Panc1 (cell line): Measurements from ENCODE around the gene TRMT61A. TPM values are rescaled to one million over a fixed set of nuclear protein-coding genes. Genes with fewer than 3 reads are reported as not detected.

Source experiments
- ATAC-seq: fragments of 200-7000 bp; cut with Tn5 transposase; 2 replicates; pipeline ENCODE4 v1.9.1; 2020; ENCODE audit warnings: mild to moderate bottlenecking, moderate library complexity
- BruUV-seq: library from RNA; stranded (reverse); fragments of 400-500 nt; replicated peaks from 2 replicates; lab custom pipeline; 2021; lab: Mats Ljungman, UMichigan
- CTCF ChIA-PET: fragments of 300-600 bp; sonication (Branson Sonifier 250); formaldehyde crosslinking; loops from one replicate; lab custom pipeline; 2022; ENCODE audit warnings: antibody characterized with exemption; lab: Charles Lee
- POLR2A ChIA-PET: fragments of 300-600 bp; sonication (Branson Sonifier 250); formaldehyde crosslinking; loops from one replicate; lab custom pipeline; 2022; ENCODE audit warnings: antibody characterized with exemption; lab: Charles Lee
- DNase-seq: peaks from one replicate; pipeline ENCODE4 v3.0.0-alpha.2; 2010; ENCODE audit warnings: low read depth, low spot score
- H3K27ac ChIP-seq: 2 replicates; pipeline ENCODE4 v1.5.1; 2011; ENCODE audit warnings: mild to moderate bottlenecking, low read length, inconsistent platforms
- H3K27me3 ChIP-seq: fragments of 200-500 bp; sonication (Bioruptor generic); 2 replicates; pipeline ENCODE4 v1.6.0; 2014; ENCODE audit warnings: low read length, inconsistent platforms; ENCODE audit not compliant: control insufficient read depth, insufficient read depth
- H3K36me3 ChIP-seq: fragments of 200-500 bp; sonication (Bioruptor generic); 2 replicates; pipeline ENCODE4 v1.5.1; 2014; ENCODE audit warnings: inconsistent platforms, mild to moderate bottlenecking, low read length, moderate library complexity; ENCODE audit not compliant: control insufficient read depth, insufficient read depth
- H3K4me1 ChIP-seq: 2 replicates; pipeline ENCODE4 v1.5.1; 2011; ENCODE audit warnings: inconsistent platforms, mild to moderate bottlenecking, low read length, moderate library complexity; ENCODE audit not compliant: control insufficient read depth, insufficient read depth
- H3K4me3 ChIP-seq, 2 experiments: 2 replicates each; pipeline ENCODE4 v1.5.1; 2011 to 2012; ENCODE audit warnings: low read depth in 2 of 2, low read length in 2 of 2, mild to moderate bottlenecking in 2 of 2, inconsistent platforms in 1 of 2, moderate library complexity in 1 of 2
- H3K9me3 ChIP-seq: fragments of 200-500 bp; sonication (Bioruptor generic); 2 replicates; pipeline ENCODE4 v1.5.1; 2014; ENCODE audit warnings: low read depth, mild to moderate bottlenecking, inconsistent platforms, low read length, moderate library complexity; ENCODE audit not compliant: control insufficient read depth, insufficient read depth
- POLR2AphosphoS5 ChIP-seq: IDR thresholded peaks from 2 replicates; pipeline ENCODE4 v1.6.1; 2012; ENCODE audit warnings: mild to moderate bottlenecking, low read depth, low read length, moderate library complexity
- SIN3A ChIP-seq: IDR thresholded peaks from 2 replicates; pipeline ENCODE4 v1.6.1; 2012; ENCODE audit warnings: low read depth, mild to moderate bottlenecking, low read length, moderate library complexity, borderline replicate concordance; ENCODE audit not compliant: insufficient read depth
- TCF7L2 ChIP-seq: IDR thresholded peaks from 2 replicates; pipeline ENCODE4 v1.6.1; 2011; ENCODE audit warnings: mild to moderate bottlenecking, low read depth, low read length, inconsistent platforms
- in situ Hi-C: cut with HindIII; loops from 2 replicates; pipeline ENCODE4 v1.10.0; 2016; ENCODE audit warnings: low sequenced_read_pairs, low pct_unique_long_range_greater_than_20kb
- intact Hi-C: fragments of 100-400 bp; cut with micrococcal nuclease; formaldehyde crosslinking; loops from one replicate; pipeline ENCODE4 v1.10.0; 2022; ENCODE audit not compliant: unreplicated experiment
- total RNA-seq: library from RNA; stranded (reverse); gene quantifications from one replicate; pipeline ENCODE4 v1.2.1, GENCODE V29; 2021; ENCODE audit not compliant: unreplicated experiment
- TF ChIP-seq, protein P1 (sequence below): fragments of 450-650 bp; IDR thresholded peaks from 2 replicates; pipeline ENCODE4 v1.5.1; 2017; ENCODE audit warnings: mild to moderate bottlenecking
- TF ChIP-seq, protein P2 (sequence below), 2 experiments: IDR thresholded peaks; 2 replicates each; pipeline ENCODE4 v1.6.1; 2011 to 2012; ENCODE audit warnings: low read depth in 2 of 2, control low read depth in 1 of 2, low read length in 1 of 2, mild to moderate bottlenecking in 1 of 2, moderate library complexity in 1 of 2; ENCODE audit not compliant: insufficient read depth in 1 of 2

Gene TRMT61A
- total RNA-seq, 1 experiment from 2014 or later: 22.9 TPM

DNA sequence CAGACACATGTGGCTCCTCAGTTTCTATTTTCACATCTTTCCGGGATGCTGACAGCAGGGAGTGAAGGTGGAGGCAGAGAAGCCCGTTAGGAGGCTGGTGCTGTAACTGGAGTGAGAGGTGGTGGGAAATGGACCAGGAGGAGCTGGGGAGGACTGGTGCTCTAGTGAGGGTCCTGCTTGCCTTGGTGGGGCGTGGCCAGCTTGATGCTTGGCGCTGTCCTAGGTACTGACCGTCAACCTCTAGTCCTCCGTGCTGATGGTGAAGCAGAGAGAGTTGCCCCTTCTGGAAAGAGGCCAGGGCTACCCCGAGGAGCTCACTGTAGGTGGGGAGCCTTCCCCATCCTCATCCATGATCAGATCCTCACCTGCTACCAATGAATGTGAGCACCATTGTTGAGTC is 1.4 kb downstream of the TRMT61A start:
- no peak for TF ChIP-seq TCF7L2
- TF ChIP-seq, protein P1, sequence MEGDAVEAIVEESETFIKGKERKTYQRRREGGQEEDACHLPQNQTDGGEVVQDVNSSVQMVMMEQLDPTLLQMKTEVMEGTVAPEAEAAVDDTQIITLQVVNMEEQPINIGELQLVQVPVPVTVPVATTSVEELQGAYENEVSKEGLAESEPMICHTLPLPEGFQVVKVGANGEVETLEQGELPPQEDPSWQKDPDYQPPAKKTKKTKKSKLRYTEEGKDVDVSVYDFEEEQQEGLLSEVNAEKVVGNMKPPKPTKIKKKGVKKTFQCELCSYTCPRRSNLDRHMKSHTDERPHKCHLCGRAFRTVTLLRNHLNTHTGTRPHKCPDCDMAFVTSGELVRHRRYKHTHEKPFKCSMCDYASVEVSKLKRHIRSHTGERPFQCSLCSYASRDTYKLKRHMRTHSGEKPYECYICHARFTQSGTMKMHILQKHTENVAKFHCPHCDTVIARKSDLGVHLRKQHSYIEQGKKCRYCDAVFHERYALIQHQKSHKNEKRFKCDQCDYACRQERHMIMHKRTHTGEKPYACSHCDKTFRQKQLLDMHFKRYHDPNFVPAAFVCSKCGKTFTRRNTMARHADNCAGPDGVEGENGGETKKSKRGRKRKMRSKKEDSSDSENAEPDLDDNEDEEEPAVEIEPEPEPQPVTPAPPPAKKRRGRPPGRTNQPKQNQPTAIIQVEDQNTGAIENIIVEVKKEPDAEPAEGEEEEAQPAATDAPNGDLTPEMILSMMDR: no peak
- TF ChIP-seq, protein P2, sequence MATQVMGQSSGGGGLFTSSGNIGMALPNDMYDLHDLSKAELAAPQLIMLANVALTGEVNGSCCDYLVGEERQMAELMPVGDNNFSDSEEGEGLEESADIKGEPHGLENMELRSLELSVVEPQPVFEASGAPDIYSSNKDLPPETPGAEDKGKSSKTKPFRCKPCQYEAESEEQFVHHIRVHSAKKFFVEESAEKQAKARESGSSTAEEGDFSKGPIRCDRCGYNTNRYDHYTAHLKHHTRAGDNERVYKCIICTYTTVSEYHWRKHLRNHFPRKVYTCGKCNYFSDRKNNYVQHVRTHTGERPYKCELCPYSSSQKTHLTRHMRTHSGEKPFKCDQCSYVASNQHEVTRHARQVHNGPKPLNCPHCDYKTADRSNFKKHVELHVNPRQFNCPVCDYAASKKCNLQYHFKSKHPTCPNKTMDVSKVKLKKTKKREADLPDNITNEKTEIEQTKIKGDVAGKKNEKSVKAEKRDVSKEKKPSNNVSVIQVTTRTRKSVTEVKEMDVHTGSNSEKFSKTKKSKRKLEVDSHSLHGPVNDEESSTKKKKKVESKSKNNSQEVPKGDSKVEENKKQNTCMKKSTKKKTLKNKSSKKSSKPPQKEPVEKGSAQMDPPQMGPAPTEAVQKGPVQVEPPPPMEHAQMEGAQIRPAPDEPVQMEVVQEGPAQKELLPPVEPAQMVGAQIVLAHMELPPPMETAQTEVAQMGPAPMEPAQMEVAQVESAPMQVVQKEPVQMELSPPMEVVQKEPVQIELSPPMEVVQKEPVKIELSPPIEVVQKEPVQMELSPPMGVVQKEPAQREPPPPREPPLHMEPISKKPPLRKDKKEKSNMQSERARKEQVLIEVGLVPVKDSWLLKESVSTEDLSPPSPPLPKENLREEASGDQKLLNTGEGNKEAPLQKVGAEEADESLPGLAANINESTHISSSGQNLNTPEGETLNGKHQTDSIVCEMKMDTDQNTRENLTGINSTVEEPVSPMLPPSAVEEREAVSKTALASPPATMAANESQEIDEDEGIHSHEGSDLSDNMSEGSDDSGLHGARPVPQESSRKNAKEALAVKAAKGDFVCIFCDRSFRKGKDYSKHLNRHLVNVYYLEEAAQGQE (IDR thresholded peaks at IDR 0.05; ENCODE audit: insufficient read depth in 1 of 2, low read depth in 2 of 2, low read length in 1 of 2): peak; percentile 85 to 92
- CTCF ChIA-PET: interaction anchor here (1.2 kb wide), 1 partner anchor 12 kb away, joined by 3 read pairs; no protein-coding TSS in a partner anchor
- no peak for ATAC-seq
- no peak for DNase-seq
- TSS peak; percentile 82 for BruUV-seq
- intact Hi-C loops: no loop called here
- Histone ChIP-seq H3K9me3 (no peaks in the 10 kb centered on the region), H3K27ac (0 out of 2 replicates have a peak overlapping the region, but pooled peaks have one; percentile 17), H3K27me3 (no peaks in the 10 kb centered on the region), H3K36me3 (peaks cover 4% of the 10 kb centered on the region; the same call in 1 of the 2 replicates), H3K4me3 (peak overlapping the region in 1 of 2 experiments; percentile 94; a peak in 2 of 4 replicates), H3K4me1 (peaks cover 28% of the 10 kb centered on the region)
- POLR2A ChIA-PET: interaction anchor here (1.0 to 1.2 kb wide), 2 partner anchors 8 to 10 kb away, joined by 3 to 4 read pairs; no protein-coding TSS in a partner anchor
- in situ Hi-C loops: no loop called here

DNA sequence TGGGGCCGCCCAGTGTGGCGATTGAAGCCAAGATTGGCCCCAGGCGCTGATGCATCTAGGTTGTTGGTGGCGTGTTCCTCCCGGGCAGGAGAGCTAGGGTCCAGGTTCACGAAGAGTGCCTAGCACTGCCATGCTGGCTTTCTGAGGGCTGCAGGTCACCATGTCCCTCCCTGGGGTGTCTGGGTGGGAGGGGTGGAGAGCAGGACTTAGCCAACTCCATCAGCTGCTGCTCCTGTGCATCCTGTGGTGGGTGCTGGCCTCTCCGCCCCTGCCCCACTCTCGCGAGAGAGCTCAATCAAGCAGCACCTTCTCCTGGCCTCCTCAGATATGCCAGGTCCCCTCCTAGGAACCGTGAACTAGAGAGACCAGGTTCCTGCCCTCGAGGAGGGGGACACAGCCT is 1.8 kb downstream of the TRMT61A start:
- in situ Hi-C loops (no loop called here), intact Hi-C loops (no loop called here)
- H3K9me3 ChIP-seq: no peaks in the 10 kb centered on the region
- peaks cover 4% of the 10 kb centered on the region; the same call in 1 of the 2 replicates for H3K36me3 ChIP-seq
- ChIA-PET POLR2A (interaction anchor here (0.5 to 1.2 kb wide), 3 partner anchors 8 to 19 kb away, joined by 3 to 8 read pairs (median 4); no protein-coding TSS in a partner anchor), CTCF (interaction anchor here (1.2 kb wide), 1 partner anchor 12 kb away, joined by 3 read pairs; no protein-coding TSS in a partner anchor)
- H3K27ac ChIP-seq: no peak overlapping the region
- no peaks in the 10 kb centered on the region for H3K27me3 ChIP-seq
- ATAC-seq (no peak), DNase-seq (no peak)
- H3K4me1 ChIP-seq: peaks cover 25% of the 10 kb centered on the region
- BruUV-seq: no TSS peak
- TF ChIP-seq SIN3A (no peak), TCF7L2 (no peak), POLR2AphosphoS5 (no peak)
- TF ChIP-seq, protein P1: no peak
- TF ChIP-seq, protein P2 (IDR thresholded peaks at IDR 0.05; ENCODE audit: insufficient read depth in 1 of 2, low read depth in 2 of 2, low read length in 1 of 2): no peak
- no peak overlapping the region for H3K4me3 ChIP-seq
